ENCODE results near the gene AKAP9.
A peak's percentile ranks its signal among the peaks of the same experiment; 100 is the strongest.
"Not testable (repeated sequence)": the region's sequence is repeated elsewhere in the genome, so short reads cannot be mapped to it uniquely, and the experiment has no call there.

The AKAP9 gene

GRCh38 chr7:91940572-91941341, at the start of gene AKAP9:
Gene AKAP9, plus strand, starts transcription at chr7:91940862. Its CDS starts 238 bp downstream, at chr7:91941100.
- peak; percentile 73 for FAIRE-seq

GRCh38 chr7:91892099-91892705, 48.5 kb upstream of the AKAP9 start:
- FAIRE-seq = no peak

GRCh38 chr7:91892821-91893340, 47.8 kb upstream of the AKAP9 start:
- FAIRE-seq = peak; percentile 28

GRCh38 chr7:91893699-91894098, 47.0 kb upstream of the AKAP9 start:
- FAIRE-seq = not testable (repeated sequence)

GRCh38 chr7:91894781-91895480, 45.7 kb upstream of the AKAP9 start:
- FAIRE-seq = no peak

GRCh38 chr7:91898240-91898992, 42.2 kb upstream of the AKAP9 start:
- FAIRE-seq = no peak

DNA sequence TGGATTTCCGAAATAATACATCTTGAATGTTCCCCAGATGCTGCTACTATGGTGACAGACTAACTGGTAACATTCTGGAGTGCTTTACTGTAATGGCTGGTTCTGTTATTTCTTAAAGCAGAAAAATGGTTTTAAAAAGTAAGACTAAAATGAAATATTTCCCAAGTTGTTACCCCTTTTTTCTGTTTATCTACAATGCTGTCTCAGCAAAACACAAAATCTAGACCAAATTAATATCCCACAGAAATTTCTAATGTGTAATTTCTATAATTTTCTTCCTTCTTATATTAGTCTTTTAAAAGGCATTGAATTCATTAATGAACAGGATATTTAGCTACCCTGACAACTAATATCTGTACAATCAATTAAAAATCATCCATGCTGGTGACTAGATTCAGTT, 41.1 kb upstream of the AKAP9 start:
- FAIRE-seq = no peak

GRCh38 chr7:91910171-91910570, 30.5 kb upstream of the AKAP9 start:
- no peak for FAIRE-seq

GRCh38 chr7:91911121-91911520, 29.5 kb upstream of the AKAP9 start:
- FAIRE-seq = no peak

DNA sequence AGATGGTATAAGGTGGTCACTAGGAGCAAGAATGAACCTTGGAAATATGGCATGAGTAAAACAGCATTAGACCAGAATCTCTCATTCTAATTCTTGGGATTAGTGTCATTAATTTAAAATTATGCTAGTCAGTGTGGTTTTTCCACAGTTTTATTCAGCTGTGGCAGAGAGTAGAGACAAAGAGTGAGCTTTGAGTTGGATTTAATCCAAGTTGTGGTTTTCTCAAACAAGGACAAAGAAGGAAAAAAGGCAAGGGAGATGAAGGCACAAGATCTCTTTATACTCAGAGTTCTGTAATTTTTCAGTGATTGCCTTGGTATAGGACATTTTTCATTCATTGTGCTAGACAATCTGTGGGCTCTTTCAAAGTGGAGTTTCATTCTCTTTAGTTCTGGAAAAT, 28.2 kb upstream of the AKAP9 start:
- no peak for FAIRE-seq

GRCh38 chr7:91913612-91914011, 27.1 kb upstream of the AKAP9 start:
- no peak for FAIRE-seq

GRCh38 chr7:91915401-91916050, 25.1 kb upstream of the AKAP9 start:
- no peak for FAIRE-seq

DNA sequence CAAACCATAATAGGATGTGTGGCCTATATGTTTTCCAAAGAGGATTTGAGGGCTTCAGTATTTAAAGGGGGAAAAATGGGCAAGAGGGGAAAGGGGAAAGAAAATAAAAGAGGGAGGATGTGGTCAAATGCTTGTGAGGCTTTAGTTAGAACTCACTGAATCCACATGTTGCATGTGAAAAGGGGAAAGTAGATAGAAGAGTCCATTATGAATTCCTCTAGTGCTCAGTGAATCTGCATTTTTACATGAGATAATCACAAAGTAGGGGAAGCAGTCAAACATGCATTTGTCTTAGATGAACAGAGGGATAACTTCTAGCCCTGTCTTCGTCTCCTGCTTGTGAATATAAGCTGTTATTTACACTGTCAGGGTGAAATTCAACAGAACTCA, 24.6 kb upstream of the AKAP9 start:
- no peak for FAIRE-seq

DNA sequence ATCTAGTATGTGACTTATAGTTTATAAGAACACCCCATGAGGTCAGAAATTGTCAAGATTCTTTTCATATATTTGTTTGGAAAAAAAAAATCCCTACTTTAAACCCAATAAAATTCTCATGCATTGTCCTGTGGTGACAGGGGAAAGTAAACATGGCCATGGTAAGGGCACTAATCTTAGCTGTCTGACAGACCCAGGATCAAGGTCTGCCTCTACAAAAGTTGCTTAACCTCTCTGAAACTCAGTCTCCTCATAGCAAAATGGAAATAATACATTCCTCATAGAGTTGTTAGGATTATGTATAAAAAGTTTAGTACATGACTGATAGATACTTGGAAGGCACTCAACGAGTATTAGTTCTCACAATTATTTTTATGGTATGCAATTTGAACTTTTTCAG, 22.3 kb upstream of the AKAP9 start:
- no peak for FAIRE-seq

DNA sequence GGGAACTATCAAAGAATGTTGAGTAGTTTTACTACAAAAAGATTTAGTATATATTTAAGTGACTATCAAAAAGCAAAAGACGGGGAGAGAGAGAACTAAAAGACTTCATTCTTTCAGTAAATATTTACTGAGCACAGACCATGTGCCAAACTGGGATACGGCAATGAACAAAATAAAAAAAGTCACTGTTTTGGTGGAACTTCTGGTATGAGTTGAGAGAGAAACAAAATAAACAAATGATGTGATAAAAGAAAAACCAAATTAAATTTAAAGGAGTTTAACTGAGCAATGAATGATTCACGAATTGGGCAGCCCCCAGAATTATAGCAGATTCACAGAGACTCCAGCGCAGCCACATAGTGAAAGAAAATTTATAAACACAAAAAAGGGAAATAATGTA, 17.8 kb upstream of the AKAP9 start:
- FAIRE-seq = no peak

GRCh38 chr7:91927912-91928311, 12.8 kb upstream of the AKAP9 start:
- FAIRE-seq = no peak

DNA sequence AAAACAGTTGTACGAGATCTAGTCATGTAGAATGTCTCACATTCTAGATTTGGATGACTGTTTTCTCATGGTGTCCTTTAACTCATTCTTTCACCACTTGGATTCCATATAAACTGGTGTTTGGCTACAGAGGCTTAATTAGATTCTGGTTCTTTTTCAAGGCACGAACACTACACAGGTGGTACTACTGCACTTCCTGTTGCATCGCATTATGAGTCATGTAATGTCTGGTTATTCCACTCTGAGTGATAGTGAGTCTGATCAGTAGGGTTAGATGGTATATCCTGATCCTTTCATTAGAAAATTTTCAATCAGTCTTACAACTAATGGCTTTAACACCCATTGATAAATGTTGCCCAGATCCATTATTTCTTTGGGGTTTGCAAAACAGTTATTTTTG, 11.2 kb upstream of the AKAP9 start:
- no peak for FAIRE-seq

DNA sequence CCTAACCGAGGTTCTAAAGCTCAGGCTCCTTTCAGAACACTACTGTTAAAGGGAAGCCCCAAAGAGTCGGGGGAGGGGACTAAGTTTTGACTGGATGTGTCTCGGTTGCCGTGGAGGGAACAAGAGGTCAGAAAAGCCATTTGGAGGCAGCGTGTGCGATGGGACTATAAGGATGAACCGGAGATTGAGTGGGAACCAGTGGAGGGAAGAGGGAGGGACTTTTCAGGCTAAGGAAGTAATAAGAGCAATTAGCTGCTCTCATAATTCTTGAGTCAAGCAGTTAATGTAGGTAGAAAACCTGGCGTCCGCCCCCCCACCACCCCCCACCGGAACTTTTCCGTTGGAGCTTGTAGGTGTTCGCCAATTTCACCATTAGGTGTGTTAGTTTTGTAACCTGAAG, 491 bp upstream of the AKAP9 start:
- no peak for FAIRE-seq

- FAIRE-seq = no peak
These were observed 788 bp downstream of the AKAP9 start for GRCh38 chr7:91941450-91941849.

DNA sequence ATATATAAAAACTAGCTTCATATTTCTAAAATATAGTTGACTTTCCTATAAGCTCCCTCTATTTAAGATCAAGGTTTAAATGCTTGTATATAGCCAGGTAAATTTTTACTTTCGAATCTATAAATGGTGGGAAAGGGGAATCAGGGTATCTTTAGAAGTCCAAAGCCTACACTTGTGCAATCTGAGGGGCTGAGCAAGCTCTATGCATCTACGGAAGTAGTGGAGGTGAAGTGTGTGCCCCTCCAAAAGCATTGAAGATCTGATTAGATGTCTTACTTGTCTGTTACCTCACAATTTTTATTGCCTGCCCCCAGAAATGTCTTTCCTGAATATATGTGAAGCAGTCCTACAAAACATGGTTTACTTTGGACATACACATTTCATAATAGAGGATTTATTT, 1.6 kb downstream of the AKAP9 start:
- no peak for FAIRE-seq

DNA sequence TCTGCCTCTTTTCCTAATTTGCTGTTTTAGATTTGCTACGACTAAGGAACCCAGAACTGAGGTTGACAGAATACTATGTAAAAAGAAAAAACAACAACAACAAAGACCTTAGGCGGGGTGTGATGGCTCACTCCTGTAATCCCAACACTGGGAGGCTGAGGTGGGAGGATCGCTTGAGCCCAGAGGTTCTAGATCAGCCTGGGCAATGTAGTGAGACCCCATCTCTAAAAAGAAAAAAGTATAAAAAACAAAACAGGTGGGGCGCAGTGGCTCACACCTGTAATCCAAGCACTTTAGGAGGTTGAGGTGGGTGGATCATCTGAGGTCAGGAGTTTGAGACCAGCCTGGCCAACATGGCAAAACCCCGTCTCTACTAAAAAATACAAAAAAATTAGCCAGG, 4.3 kb downstream of the AKAP9 start:
- not testable (repeated sequence) for FAIRE-seq

DNA sequence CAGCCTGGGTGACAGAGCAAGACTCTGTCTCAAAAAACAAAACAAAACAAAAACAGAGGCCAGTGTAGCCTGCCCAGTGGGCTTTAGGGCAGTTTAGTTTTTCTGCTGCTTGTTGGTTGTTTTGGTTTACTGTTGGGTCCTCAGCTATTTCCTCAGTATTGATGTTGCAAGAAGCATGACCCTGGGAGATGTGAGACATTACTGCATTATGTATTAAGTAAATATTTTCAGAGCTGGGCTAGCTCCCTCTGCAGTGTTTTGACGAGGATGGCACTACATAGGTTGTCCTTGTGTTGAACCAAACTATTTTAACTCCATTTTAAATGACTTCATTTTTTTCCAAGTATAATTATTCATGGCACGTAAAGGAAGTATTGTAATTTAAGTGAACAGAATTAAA, 4.8 kb downstream of the AKAP9 start:
- FAIRE-seq = no peak

DNA sequence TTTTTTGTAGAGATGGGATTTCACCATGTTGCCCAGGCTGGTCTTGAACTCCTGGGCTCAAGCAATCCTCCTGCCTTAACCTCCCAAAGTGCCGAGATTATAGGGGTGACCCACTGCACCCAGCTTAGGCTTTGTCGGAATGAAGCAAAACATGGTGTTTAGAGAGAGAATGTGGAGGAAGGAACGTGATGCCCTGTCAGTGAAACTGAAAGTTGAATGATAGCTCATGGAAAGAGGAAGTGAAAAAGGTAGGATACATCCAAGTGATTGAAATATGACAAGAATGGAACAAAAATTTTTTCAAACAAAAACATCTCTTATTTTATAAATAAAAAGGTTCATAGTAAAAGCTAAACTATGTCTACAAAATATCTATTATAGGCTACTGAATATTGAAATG, 5.9 kb downstream of the AKAP9 start:
- no peak for FAIRE-seq
